Amniotic epithelial cell (primary cell): Measurements from ENCODE around the gene PALLD.

ENCODE experiments used
- DNase-seq: peaks from one replicate; pipeline ENCODE4 v3.0.0-alpha.2; 2010; ENCODE audit warnings: low read depth

PALLD gene

GRCh38 chr4:168588916-168589531, 92.2 kb downstream of the PALLD start:
- peak; percentile 70 for DNase-seq

GRCh38 chr4:168592676-168593075, 95.8 kb downstream of the PALLD start:
- no peak for DNase-seq

DNA sequence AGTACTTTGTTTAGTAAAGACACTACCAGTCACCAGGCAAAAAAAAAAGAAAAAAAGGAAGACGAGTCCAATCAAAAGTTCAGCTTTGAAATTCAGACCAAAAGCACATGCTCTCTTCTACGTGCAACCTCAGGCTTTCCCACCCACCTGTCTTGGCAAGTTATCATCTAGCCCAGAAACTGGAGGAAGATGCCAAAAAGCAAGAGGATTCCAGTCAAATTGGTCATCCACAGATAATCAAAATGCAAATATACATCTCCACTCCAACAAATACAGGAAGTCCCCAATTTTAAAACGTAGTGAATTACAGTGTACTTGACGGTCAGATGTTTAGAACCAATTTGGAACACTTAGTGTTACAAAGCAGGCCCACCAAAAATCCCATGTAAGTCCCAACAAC, 96.5 kb downstream of the PALLD start:
- DNase-seq = no peak

DNA sequence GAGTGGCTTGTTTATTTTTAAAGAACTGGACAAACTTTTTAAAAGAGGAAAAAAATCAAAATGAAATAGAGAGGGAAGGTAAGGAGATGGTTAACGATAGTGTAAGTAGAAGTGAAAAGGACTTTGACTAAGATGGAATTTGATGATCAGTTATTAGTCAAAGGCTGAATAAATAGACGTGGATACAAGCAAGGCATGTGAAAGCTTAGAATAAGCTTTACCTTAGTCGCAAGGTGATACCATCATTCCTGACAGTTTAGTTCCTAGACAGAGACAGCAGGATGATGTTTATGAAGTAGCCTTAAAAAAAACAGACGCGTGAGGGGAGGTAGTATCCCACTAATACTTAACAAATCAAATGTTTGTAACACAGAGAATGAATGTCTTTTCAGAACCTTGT, 97.3 kb downstream of the PALLD start:
- no peak for DNase-seq

DNA sequence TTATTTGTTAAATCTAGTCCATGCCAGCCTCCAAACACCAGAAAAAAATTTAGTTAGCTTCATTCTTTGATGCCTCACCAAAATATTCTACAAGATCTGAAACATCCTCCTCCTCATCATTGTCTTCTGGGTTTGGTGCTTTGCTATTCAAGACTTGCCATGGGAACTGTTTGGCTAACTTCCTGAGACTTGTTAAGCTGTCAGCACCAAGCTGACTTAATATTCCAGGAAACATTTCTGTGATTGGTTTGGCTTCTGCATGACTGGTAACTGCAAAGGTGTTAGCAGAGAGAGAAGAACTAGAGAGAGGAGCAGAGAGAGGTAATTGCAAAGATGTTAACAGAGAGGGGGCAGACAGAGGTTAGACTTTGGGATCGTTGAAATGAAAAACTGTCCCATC, 101.3 kb downstream of the PALLD start:
- peak; percentile 21 for DNase-seq

DNA sequence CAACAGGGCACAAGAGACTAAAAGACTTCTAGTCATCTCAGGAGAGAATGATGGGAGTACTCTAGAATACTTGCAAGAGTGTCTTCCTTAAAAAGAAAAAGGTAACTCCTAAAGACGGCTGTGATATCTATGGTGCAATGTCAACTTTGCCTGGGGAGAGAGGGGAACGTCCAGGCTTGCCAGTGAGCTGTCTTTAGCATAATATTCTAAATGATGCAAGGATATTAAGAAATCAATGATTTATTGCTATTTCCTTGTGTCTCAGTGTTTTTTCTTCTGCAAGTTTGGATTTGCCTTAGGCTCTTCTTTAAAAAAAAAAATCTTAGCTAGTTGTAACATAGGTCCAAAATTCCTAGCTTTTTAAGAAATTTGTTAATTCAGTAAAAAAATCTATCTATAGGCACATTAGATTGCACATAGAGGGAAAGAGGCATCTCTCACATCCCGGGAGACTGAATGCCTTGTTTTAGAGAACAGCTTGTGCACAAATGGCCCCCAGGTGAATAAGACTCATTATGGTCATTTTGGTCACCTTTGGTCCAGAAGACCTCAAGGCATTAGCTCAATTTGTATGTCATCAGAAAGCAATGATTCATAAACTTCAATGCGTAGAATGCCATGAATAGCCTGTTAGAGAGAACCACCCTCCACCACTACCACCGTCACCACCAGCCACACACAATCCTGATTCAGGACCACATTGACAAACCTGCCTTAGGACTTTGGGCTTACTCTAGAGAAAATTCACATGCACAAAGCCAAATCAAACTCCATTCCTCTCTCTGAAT, 104.1 kb downstream of the PALLD start:
- DNase-seq = peak; percentile 44

DNA sequence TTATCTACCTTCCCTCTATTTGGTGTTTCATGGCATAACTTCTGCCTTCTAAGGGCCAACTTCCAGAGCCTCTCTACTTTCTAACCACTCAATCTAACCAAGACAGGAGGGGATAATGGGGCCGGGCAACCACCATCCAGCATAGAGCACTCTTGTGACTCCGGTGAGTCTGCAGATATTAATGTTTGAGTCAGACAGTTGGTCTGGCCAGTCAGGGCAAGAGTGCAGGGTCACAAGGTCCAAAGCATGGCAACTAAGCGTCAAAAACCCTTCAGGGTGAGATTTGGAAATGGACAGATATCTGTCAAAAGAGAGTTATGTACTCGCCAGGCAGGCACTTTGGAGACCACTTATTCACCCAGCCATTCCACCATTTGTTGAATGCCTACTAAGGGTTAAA, 105.0 kb downstream of the PALLD start:
- DNase-seq = no peak

GRCh38 chr4:168604496-168605373, 107.9 kb downstream of the PALLD start:
- peak; percentile 90 for DNase-seq

- peak; percentile 73 for DNase-seq
These were observed 108.6 kb downstream of the PALLD start for GRCh38 chr4:168605411-168605810.

GRCh38 chr4:168607215-168607614, 110.4 kb downstream of the PALLD start:
- no peak for DNase-seq

DNA sequence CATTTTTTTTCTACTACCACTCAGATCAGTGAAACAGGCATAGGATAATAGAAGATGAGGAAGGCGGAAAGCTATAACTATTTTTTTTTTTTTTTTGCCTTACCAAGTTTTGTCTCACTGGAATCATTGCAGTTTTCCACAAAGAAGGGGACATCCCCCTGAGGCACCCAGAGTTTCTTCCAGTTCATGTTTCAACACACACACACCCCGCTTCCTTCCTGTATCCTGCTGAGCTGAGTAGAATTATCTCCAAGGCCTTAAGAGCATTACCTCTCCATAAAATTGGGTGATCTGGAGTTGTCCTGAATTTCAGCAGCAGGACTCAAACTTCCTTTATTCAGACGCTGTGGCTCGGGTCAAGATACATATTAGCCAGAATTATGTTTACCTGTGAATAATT, 111.9 kb downstream of the PALLD start:
- no peak for DNase-seq

DNA sequence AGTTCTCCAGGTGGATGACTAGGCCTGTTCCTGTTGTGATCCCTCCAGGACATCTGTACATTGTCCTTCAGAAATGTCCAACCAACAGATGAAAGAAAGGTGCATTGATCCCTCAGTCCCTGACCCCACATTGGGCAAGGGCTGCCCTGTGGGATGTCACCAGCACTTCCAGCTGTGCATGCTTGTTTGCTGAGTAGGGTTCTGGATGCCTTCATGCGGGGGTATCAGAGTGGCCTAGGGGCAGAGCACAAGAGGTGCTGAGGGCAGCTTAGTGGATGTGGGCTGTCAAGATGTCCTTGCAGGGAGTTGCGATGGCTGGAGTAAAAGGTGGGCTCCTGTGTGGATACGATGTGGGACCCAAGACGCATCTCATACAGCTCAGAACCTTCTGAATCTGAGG, 112.5 kb downstream of the PALLD start:
- DNase-seq = no peak

DNA sequence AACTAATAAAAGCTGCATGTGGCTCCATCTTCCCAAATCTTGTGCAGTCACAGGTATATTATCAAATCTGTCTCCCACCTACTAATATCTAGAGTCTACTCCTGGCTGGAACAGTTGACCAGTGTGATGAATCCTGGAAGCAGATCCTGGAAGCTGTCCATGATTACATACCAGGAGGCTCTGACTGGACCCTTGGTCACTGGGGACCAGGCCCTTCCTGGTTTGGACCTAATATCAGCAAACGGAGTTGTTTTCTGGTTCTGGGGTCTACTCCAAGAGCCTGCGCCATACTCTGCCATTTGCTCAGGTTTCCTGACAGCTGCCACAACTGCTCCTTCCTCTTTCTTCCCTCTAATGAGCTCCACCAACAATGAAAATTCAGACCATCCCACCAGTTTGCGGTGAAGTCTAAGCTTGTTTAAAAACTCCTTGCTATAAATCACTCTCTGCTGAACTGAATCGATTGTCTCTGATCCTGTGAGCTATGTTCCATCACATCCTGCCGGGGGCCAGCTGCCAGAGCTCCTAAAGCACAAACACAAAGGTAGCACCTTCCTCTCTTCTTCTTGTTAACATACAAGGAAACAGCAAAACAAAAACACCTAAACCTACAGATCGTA, 114.2 kb downstream of the PALLD start:
- no peak for DNase-seq

DNA sequence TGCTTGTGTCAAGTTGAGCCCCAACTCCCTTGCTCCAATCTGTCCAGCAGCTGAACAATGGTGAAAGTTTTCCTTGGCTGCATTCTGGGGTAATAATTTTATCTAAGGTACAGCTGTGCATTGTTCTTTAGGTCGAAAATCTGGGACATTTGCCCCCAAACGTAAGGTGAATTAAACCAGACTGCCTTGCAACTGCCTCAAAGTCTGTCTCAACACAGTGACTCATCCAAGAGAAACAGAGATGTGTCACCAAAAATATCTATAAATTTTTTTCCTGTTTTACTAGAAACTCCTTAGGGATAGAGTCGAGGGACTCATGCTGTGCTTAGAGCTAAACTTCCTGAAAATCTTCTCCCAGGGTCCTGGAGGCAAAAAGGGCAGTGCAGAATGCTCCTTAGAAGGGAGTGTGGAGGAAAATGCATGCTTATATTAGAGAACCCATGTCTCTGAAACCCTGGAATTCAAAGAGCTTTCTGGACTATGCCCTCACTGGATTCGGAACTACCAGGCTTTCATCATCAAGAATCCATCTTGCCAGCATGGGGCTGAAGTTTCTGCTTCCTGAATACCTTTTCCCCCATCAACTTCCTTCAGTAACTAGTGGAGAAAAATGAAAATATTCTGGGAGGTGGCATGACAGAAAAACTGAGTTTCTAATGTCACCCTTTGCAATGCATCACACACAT, 115.7 kb downstream of the PALLD start:
- DNase-seq = peak; percentile 62

DNA sequence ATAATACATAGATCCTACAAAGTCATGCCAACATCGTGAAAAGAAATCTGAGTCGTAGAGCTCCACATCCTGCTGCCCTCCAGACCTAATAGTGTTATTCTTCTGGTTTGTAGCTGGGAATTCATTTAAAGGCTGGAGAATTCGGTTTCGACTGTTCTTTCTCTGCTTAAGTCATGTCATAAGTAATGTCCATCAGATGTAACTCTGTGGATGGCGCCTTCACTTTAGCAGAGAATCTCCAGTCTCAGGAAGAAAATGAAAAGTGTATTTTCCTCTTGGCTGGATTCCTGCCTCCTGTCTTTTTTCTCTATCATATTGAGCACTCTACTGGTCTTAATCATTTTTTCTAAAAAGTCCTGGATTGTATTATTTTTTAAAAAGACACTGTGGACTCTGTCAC, 117.0 kb downstream of the PALLD start:
- no peak for DNase-seq

- no peak for DNase-seq
These were observed 117.6 kb downstream of the PALLD start for GRCh38 chr4:168614281-168615057.

GRCh38 chr4:168615294-168616065, 118.6 kb downstream of the PALLD start:
- peak; percentile 85 for DNase-seq

DNA sequence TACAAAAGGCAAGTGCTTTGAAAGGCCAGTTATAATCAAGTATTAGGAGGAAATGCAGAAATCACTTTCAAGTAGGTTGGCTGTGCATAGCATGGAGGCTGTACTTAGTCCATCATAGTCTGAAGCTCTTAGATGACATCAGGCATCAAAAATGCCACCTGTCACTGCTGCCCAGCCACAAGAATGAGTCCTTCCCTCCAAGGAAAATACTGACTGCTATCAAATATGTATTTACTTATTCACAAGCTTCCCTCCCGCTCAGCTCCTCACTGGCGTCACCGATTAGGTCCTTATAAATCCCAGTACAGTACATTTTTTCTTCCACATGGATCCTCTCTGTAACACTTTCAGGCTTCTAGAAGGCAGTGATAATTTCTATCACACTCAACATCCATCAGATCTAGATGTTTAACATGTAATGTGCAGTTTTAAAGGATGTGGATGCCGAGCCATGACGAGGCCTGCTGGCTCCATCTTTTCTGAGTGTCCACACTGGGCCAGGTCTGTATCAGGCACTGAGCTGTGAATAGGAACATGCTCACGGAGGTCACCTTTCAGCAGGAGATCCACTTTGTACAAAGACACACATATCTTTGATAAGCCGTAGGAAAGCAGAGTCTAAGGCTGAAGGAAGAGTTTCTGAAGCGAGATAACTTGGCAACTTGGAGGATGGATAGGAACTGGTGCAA, 121.9 kb downstream of the PALLD start:
- no peak for DNase-seq

GRCh38 chr4:168619266-168619631, 122.4 kb downstream of the PALLD start:
- DNase-seq = no peak
